GM21576 (cell line): Measurements from ENCODE around the gene RPL10A.
"Not testable (repeated sequence)": the region's sequence is repeated elsewhere in the genome, so short reads cannot be mapped to it uniquely, and the experiment has no call there.

Experiments
- ATAC-seq: cut with Tn5 transposase; IDR thresholded peaks from one replicate; pipeline ENCODE4 v1.9.1; 2021; ENCODE audit warnings: mild to moderate bottlenecking, moderate library complexity; ENCODE audit not compliant: unreplicated experiment

The RPL10A gene

GRCh38 chr6:35506536-35506935 is 38.3 kb downstream of the RPL10A start:
- no peak for ATAC-seq

GRCh38 chr6:35507221-35507620 is 39.0 kb downstream of the RPL10A start:
- no peak for ATAC-seq

DNA sequence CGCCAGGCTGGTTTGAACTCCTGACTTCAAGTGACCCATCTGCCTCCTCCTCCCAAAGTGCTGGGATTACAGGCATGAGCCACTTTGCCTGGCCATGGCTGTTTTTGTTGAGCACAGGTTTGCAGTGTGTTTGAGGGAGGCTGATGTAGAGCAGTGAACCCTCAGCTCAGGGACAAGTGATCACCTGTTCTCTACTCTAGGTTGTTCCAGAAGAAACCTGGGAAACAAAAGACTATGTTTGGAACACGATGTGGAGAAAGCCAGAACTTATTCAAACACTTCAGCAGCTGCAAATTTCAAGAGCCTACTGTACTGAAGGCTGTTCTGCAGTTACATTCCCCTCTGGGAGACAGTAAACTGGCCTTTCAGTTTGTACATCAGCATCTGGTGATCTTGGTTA is 39.8 kb downstream of the RPL10A start:
- ATAC-seq, result no peak

DNA sequence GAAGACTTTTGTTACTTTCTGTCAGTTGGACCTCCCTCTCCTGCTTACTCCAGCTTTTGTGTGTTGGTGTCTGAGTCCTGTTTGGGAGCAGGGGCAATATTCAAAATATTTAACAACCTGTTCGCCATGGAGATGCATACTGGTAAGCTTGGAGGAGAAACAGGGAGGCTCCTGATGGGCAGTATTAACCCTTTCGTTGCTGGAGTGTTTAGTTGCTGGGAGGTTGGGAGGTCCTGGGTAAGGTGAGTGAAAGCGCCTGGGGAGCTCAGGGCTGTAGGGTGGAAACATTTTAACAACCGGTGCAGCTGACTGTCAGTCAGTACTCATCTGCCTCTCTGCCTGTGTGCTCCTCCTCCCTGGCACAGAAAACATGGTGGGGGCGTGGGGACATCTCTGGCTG is 40.3 kb downstream of the RPL10A start:
- ATAC-seq, result no peak

GRCh38 chr6:35510916-35511561 is 42.8 kb downstream of the RPL10A start:
- ATAC-seq, result no peak

- no peak for ATAC-seq
These were observed 43.4 kb downstream of the RPL10A start for GRCh38 chr6:35511562-35511941.

GRCh38 chr6:35512006-35512405 is 43.8 kb downstream of the RPL10A start:
- no peak for ATAC-seq

- ATAC-seq, result no peak
These were observed 44.5 kb downstream of the RPL10A start, which contains the start of gene TULP1 for GRCh38 chr6:35512740-35513139. Gene TULP1 (minus strand): TSS chr6:35512896. CDS start chr6:35512858, 38 bp downstream.

- no peak for ATAC-seq
These were observed 46.4 kb downstream of the RPL10A start for GRCh38 chr6:35514587-35514986.

DNA sequence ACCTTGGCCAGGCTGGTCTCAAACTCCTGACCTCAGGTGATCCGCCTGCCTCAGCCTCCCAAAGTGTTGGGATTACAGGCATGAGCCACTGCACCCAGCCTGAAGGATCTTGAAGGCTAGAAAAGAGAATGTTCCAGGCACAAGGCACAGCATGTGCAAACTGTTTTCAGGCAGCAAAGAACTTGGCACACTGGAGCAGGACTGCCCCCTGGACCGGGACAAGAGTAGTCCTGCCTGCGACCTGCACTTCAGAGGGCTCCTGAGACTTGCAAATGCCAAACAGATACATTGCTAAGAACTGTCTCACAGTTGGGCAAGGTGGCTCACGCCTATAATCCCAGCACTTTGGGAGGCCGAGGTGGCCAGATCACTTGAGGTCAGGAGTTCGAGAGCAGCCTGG is 47.7 kb downstream of the RPL10A start:
- ATAC-seq, result not testable (repeated sequence)

- no peak for ATAC-seq
These were observed 48.5 kb downstream of the RPL10A start for GRCh38 chr6:35516712-35517111.

GRCh38 chr6:35517978-35518377 is 49.8 kb downstream of the RPL10A start:
- not testable (repeated sequence) for ATAC-seq

DNA sequence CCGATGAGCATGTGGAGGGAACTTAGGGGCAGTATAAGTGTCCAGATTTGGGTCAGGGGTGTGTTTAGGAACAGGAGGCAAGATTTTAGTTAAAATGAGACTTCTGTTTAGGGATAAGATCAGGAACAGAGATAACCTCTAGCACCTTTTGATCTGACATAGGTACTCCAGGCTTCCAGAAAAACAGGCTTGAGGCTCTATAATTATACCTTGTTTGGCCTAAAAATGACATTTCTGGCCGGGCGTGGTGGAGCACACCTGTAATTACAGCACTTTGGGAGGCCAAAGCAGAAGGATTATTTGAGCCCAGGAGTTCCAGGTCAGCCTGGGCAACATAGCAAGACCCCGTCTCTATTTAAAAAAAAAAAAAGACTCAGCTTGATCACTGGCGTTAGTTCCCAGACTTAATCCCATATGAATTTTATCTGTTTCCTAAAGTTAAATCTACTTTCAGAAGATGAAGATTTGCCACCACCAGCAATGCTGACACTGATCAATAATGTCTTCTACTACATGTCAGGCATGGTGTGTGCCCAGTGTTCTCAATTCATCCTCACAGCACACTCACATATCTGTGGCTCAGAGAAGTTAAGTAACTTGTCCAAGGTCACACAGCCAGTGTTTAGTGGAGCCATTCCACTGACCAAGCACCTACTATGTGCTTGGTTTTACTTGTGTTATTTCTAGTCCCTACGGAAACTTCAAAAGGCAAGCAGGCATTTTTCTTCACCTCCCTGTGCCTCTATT is 50.5 kb downstream of the RPL10A start:
- ATAC-seq, result no peak

DNA sequence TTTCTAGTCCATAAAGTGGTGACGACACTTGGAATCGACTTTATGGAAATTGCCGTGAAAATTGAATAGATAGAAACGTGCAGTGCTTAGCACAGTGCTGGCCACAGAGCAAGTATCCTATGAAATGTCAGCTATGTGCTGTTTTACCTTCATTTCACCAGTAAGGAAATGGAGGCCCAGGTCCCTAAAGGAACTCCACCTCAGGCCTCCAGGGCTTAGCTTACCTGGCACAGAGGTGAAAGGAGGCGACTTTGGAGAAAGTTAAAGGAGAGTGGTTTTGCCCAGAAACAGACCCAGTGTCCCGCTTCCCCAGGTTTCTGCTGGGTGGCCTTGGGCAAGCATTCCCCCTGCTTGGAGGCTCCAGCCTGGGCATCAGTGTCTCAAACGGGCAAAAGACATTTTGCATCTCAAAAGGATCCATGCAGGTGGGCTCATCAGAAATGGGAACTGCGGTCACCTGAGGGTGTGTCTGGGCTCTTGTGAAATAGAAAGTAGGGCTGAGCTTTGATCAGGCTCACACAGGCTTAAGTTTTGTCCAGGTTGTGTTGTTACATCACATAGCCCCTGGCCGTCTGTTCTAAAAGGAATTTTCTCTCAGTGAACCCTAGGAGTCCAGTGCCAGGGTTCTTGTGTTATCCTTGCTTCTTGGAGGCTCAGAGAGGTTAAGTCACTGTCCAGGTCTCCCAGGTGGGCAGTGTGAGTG is 51.3 kb downstream of the RPL10A start:
- ATAC-seq, result no peak
